Measurements from ENCODE around the gene TM9SF4.

The TM9SF4 gene

GRCh38 chr20:32127347-32127746, 17.8 kb downstream of the TM9SF4 start:
- no peak for DNase-seq (ENCODE audit: low spot score)

- peak; percentile 36 for DNase-seq (ENCODE audit: low spot score)
Measured at GRCh38 chr20:32128167-32128566, 18.7 kb downstream of the TM9SF4 start.

GRCh38 chr20:32129863-32130262, 20.3 kb downstream of the TM9SF4 start:
- DNase-seq (ENCODE audit: low spot score), result no peak

GRCh38 chr20:32130352-32130751, 20.8 kb downstream of the TM9SF4 start:
- no peak for DNase-seq (ENCODE audit: low spot score)

GRCh38 chr20:32130965-32131364, 21.5 kb downstream of the TM9SF4 start:
- DNase-seq (ENCODE audit: low spot score), result no peak

- DNase-seq (ENCODE audit: low spot score), result no peak
Measured at GRCh38 chr20:32132911-32133549, 23.5 kb downstream of the TM9SF4 start.

GRCh38 chr20:32134026-32134425, 24.5 kb downstream of the TM9SF4 start:
- DNase-seq (ENCODE audit: low spot score), result no peak

- no peak for DNase-seq (ENCODE audit: low spot score)
Measured at GRCh38 chr20:32135983-32136515, 26.5 kb downstream of the TM9SF4 start.

GRCh38 chr20:32138921-32139320, 29.4 kb downstream of the TM9SF4 start:
- DNase-seq (ENCODE audit: low spot score), result no peak

- DNase-seq (ENCODE audit: low spot score), result no peak
Measured at GRCh38 chr20:32139947-32140346, 30.4 kb downstream of the TM9SF4 start.

GRCh38 chr20:32140603-32141002, 31.1 kb downstream of the TM9SF4 start:
- no peak for DNase-seq (ENCODE audit: low spot score)

GRCh38 chr20:32141465-32141980, 32.0 kb downstream of the TM9SF4 start:
- no peak for DNase-seq (ENCODE audit: low spot score)

- no peak for DNase-seq (ENCODE audit: low spot score)
Measured at GRCh38 chr20:32142088-32142487, 32.6 kb downstream of the TM9SF4 start.

GRCh38 chr20:32142991-32143390, 33.5 kb downstream of the TM9SF4 start:
- DNase-seq (ENCODE audit: low spot score), result no peak

GRCh38 chr20:32144898-32145662, 35.6 kb downstream of the TM9SF4 start:
- no peak for DNase-seq (ENCODE audit: low spot score)

- DNase-seq (ENCODE audit: low spot score), result no peak
Measured at GRCh38 chr20:32149566-32150170, 40.2 kb downstream of the TM9SF4 start.

GRCh38 chr20:32150291-32150848, 40.9 kb downstream of the TM9SF4 start:
- no peak for DNase-seq (ENCODE audit: low spot score)

GRCh38 chr20:32152421-32153155, 43.1 kb downstream of the TM9SF4 start:
- no peak for DNase-seq (ENCODE audit: low spot score)

GRCh38 chr20:32153156-32153665, 43.7 kb downstream of the TM9SF4 start:
- no peak for DNase-seq (ENCODE audit: low spot score)

- DNase-seq (ENCODE audit: low spot score), result no peak
Measured at GRCh38 chr20:32153771-32154170, 44.3 kb downstream of the TM9SF4 start.
